ENCODE data around the gene CACNA2D3. TPM values are rescaled to one million over a fixed set of nuclear protein-coding genes. Genes with fewer than 3 reads are reported as not detected.

CACNA2D3 gene
- total RNA-seq, 1 experiment from 2014 or later, result not detected

DNA sequence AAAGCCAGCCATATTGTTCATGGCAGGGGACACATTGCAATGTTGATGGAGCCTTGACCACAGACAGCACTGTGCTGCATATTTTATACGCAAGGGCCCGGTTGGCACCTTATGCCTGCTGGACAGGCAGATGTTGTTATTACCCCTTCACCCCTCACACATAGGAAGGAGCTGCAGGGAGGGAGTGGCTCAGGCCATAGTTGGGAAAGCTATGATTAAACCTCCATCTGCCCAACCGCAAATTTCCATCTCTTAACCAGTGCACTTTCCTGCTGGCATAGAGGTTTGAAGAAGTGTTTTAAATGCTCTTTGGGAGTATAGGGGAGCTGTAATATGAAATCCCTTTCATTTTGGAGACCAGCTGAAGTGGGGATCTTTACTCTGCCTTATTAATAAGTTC, 224.7 kb downstream of the CACNA2D3 start:
- no peaks in the 10 kb centered on the region for H3K36me3 Mint-ChIP-seq (ENCODE audit: insufficient read depth, unreplicated experiment)
- no peaks in the 10 kb centered on the region for H3K9me3 Mint-ChIP-seq (ENCODE audit: unreplicated experiment)
- H3K27me3 Mint-ChIP-seq (ENCODE audit: insufficient read depth, unreplicated experiment), result no peaks in the 10 kb centered on the region
- BruUV-seq (replicated peaks), result no TSS peak
- DNase-seq, result no peak
- Histone ChIP-seq H3K9me3 (no peaks in the 10 kb centered on the region), H3K27me3 (replicated peaks; ENCODE audit: control insufficient read depth, insufficient read depth, low read length) (no peaks in the 10 kb centered on the region), H3K36me3 (ENCODE audit: control insufficient read depth, insufficient read depth, low read length) (no peaks in the 10 kb centered on the region), H3K4me1 (no peaks in the 10 kb centered on the region), H3K4me3 (ENCODE audit: low read depth, low read length) (no peak overlapping the region)
- peaks cover 13% of the 10 kb centered on the region for H3K4me1 Mint-ChIP-seq (ENCODE audit: low read depth, unreplicated experiment)
- TF ChIP-seq, protein P1, sequence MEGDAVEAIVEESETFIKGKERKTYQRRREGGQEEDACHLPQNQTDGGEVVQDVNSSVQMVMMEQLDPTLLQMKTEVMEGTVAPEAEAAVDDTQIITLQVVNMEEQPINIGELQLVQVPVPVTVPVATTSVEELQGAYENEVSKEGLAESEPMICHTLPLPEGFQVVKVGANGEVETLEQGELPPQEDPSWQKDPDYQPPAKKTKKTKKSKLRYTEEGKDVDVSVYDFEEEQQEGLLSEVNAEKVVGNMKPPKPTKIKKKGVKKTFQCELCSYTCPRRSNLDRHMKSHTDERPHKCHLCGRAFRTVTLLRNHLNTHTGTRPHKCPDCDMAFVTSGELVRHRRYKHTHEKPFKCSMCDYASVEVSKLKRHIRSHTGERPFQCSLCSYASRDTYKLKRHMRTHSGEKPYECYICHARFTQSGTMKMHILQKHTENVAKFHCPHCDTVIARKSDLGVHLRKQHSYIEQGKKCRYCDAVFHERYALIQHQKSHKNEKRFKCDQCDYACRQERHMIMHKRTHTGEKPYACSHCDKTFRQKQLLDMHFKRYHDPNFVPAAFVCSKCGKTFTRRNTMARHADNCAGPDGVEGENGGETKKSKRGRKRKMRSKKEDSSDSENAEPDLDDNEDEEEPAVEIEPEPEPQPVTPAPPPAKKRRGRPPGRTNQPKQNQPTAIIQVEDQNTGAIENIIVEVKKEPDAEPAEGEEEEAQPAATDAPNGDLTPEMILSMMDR (IDR thresholded peaks at IDR 0.05; ENCODE audit: insufficient read depth in 1 of 2, low read depth in 1 of 2, low read length in 1 of 2, severe bottlenecking in 1 of 2, unreplicated experiment in 1 of 2), result no peak
- intact Hi-C loops (cut with micrococcal nuclease; ENCODE audit: unreplicated experiment), result no loop called here
- no peak overlapping the region for H3K27ac Mint-ChIP-seq (ENCODE audit: unreplicated experiment)
- POLR2A ChIA-PET, result no interaction called here
- CTCF ChIA-PET, result no interaction called here
- H3K4me3 Mint-ChIP-seq (ENCODE audit: unreplicated experiment), result no peak overlapping the region

DNA sequence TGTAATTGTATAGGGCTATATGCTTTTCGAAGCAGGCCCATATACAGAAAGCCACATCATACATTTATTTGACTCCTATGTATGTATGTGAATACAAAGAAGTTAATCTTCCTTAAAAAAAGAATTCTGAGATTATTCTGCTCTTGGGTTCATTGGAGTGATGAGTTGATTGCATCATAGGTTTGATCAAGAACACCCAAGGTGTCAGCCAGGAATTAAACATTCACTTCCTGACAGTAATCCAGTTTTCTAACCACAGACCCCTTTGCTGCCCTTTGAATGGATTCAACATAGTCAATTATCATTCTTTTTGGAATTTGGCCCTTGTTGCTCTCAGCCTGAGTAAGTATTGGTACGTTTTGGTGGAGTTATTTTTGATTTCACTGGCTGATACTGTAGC, 225.6 kb downstream of the CACNA2D3 start:
- POLR2A ChIA-PET, result no interaction called here
- H3K36me3 ChIP-seq (ENCODE audit: control insufficient read depth, insufficient read depth, low read length), result no peaks in the 10 kb centered on the region
- BruUV-seq (replicated peaks), result no TSS peak
- no peaks in the 10 kb centered on the region for H3K4me1 ChIP-seq
- intact Hi-C loops (cut with micrococcal nuclease; ENCODE audit: unreplicated experiment), result no loop called here
- no peaks in the 10 kb centered on the region for H3K27me3 ChIP-seq (replicated peaks; ENCODE audit: control insufficient read depth, insufficient read depth, low read length)
- Mint-ChIP-seq H3K9me3 (ENCODE audit: unreplicated experiment) (no peaks in the 10 kb centered on the region), H3K4me1 (ENCODE audit: low read depth, unreplicated experiment) (peaks cover 13% of the 10 kb centered on the region), H3K4me3 (ENCODE audit: unreplicated experiment) (no peak overlapping the region), H3K27ac (ENCODE audit: unreplicated experiment) (no peak overlapping the region), H3K27me3 (ENCODE audit: insufficient read depth, unreplicated experiment) (no peaks in the 10 kb centered on the region), H3K36me3 (ENCODE audit: insufficient read depth, unreplicated experiment) (no peaks in the 10 kb centered on the region)
- TF ChIP-seq, protein P1 (IDR thresholded peaks at IDR 0.05; ENCODE audit: insufficient read depth in 1 of 2, low read depth in 1 of 2, low read length in 1 of 2, severe bottlenecking in 1 of 2, unreplicated experiment in 1 of 2), result no peak
- DNase-seq, result no peak
- no peak overlapping the region for H3K4me3 ChIP-seq (ENCODE audit: low read depth, low read length)
- CTCF ChIA-PET, result no interaction called here
- H3K9me3 ChIP-seq, result no peaks in the 10 kb centered on the region

DNA sequence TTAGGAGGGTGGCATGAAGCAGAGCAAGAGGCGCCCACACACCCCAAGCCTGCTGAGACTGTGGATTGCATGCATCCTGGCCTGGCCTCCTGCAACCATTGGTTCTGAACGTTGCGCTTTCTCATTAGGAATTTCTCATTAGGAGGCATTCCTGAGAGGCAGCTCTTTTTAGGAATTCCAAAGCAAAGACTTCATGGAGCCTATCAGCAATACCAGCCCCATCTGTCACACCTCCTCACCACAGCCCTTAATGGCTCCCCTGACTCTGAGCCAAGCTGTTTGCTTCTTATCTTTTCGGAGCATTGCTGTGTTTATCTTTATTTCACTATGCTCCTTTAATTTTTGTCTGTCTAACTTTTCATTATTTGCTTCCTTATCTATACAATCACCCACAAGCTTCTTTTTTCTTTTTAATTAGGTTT, 226.9 kb downstream of the CACNA2D3 start:
- H3K9me3 Mint-ChIP-seq (ENCODE audit: unreplicated experiment), result no peaks in the 10 kb centered on the region
- no peaks in the 10 kb centered on the region for H3K27me3 Mint-ChIP-seq (ENCODE audit: insufficient read depth, unreplicated experiment)
- CTCF ChIA-PET, result no interaction called here
- TF ChIP-seq, protein P1 (IDR thresholded peaks at IDR 0.05; ENCODE audit: insufficient read depth in 1 of 2, low read depth in 1 of 2, low read length in 1 of 2, severe bottlenecking in 1 of 2, unreplicated experiment in 1 of 2), result no peak
- intact Hi-C loops (cut with micrococcal nuclease; ENCODE audit: unreplicated experiment), result no loop called here
- H3K4me1 Mint-ChIP-seq (ENCODE audit: low read depth, unreplicated experiment), result peaks cover 18% of the 10 kb centered on the region
- no peak overlapping the region for H3K27ac Mint-ChIP-seq (ENCODE audit: unreplicated experiment)
- DNase-seq, result no peak
- BruUV-seq (replicated peaks), result no TSS peak
- Histone ChIP-seq H3K4me3 (ENCODE audit: low read depth, low read length) (no peak overlapping the region), H3K27me3 (replicated peaks; ENCODE audit: control insufficient read depth, insufficient read depth, low read length) (no peaks in the 10 kb centered on the region), H3K9me3 (no peaks in the 10 kb centered on the region), H3K4me1 (peaks cover 8% of the 10 kb centered on the region; the same call in 1 of the 2 replicates), H3K36me3 (ENCODE audit: control insufficient read depth, insufficient read depth, low read length) (no peaks in the 10 kb centered on the region)
- H3K4me3 Mint-ChIP-seq (ENCODE audit: unreplicated experiment), result no peak overlapping the region
- no peaks in the 10 kb centered on the region for H3K36me3 Mint-ChIP-seq (ENCODE audit: insufficient read depth, unreplicated experiment)
- POLR2A ChIA-PET, result no interaction called here

All from Caco-2 (cell line).